G401.6 (cell line): ENCODE measurements around the gene SH2B2.
"Not testable (repeated sequence)": the region's sequence is repeated elsewhere in the genome, so short reads cannot be mapped to it uniquely, and the experiment has no call there.

Source experiments
- FAIRE-seq: peaks from 2 replicates; lab custom pipeline; 2012; peaks lifted over from hg19 to GRCh38; lab: Jason Lieb, UNC

SH2B2 gene

DNA sequence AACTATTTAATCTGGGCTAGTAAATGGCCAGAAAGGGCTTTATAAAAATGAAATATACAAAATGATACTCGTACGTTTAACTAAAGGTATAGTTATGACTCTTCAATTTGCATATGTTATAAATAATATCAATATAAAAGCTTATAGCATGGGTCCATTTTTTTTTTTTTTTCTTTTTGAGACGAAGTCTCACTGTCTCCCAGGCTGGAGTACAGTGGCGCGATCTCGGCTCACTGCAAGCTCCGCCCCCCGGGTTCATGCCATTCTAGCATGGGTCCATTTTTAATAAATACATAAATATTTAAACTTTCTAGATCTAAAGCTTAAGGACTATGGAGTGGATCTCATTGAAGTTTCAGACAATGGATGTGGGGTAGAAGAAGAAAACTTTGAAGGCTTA is 50.3 kb downstream of the SH2B2 start:
- FAIRE-seq, result not testable (repeated sequence)

DNA sequence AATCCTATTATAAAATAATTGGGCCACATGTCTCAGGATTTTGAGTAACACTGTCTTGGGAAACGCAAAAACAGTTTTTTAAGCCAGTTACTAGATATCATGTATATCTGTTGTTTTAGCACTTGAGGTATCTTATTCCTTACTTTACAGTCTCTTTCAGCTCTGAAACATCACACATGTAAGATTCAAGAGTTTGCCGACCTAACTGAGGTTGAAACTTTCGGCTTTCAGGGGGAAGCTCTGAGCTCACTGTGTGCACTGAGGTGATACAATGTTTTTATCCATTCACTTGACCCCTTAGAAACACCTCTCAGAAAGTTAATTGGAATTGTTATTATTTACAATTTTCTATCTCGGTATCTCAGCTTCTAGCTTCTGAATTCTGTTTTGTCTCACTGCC is 50.8 kb downstream of the SH2B2 start:
- FAIRE-seq, result not testable (repeated sequence)

DNA sequence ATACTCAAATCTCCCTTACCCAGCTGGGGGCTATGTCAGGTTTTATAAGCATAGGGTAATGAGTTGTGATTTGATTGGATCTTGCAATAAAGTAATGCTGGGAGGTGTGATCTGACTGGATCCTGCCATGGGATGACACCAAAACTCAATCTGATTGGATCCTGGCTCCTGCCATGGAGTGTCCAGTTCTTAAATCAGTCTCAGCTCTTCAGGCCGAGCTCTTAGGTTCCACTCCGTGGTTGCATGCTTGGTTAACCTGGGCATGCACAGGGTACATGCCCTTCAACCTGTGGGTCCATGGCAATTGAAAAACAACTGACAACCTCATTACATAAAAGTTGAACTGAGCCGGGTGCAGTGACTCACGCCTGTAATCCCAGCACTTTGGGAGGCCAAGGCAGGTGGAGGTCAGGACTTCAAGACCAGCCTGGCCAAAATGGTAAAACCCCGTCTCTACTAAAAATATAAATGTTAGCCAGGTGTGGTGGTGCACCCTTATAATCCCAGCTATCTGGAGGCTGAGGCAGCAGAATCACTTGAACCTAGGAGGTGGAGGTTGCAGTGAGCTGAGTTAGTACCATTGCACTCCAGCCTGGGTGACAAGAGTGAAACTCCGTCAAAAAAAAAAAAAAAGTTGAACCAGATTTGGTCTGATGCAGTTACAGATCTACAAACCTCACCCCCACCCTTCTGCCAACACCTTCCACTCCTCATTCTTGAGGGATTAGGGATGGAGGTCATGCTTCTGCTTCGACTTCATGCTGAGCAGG is 54.1 kb downstream of the SH2B2 start:
- FAIRE-seq, result not testable (repeated sequence)

DNA sequence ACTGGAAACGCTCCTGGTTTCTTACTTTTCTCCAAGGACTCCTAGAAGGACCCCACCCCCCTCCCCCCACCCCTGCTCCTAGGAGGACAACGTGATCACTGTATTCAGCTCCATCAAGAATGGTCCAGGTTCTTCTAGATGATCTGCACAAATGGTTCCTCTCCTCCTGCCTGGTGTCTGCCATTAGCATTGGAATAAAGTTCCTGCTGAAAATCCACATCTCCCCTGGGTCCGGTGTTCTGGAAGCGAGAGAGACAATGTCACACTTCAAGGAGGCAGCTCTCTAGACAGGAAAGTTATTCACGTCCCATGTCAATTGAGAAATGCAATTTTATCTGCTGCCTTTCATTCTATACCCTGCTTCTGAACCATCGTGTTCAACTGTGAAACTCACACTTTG is 60.3 kb downstream of the SH2B2 start:
- not testable (repeated sequence) for FAIRE-seq

DNA sequence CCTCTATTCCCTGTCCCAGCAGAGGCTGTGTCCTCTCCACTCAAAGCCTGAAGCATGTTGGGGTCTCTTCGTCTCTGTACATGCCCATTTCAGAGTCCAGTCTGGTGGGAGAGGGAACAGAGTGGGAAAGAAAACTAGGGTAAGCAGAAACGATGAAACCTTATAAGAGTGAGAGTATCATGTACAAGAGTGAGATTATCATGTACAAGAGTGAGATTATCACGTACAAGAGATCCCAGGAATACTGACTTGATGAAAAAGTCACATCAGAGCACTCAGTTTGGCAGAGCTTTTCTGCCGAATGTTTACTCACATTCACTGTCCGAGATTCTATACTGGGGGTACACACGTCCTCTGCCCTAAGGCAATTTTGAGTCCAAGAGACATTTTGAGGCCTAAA is 69.7 kb downstream of the SH2B2 start, which contains the start of gene SPDYE6:
TSS of gene SPDYE6 (minus strand) at position 101 of the 400 bp plus-strand sequence. CDS start 421 bp downstream, outside the sequence.
- not testable (repeated sequence) for FAIRE-seq

DNA sequence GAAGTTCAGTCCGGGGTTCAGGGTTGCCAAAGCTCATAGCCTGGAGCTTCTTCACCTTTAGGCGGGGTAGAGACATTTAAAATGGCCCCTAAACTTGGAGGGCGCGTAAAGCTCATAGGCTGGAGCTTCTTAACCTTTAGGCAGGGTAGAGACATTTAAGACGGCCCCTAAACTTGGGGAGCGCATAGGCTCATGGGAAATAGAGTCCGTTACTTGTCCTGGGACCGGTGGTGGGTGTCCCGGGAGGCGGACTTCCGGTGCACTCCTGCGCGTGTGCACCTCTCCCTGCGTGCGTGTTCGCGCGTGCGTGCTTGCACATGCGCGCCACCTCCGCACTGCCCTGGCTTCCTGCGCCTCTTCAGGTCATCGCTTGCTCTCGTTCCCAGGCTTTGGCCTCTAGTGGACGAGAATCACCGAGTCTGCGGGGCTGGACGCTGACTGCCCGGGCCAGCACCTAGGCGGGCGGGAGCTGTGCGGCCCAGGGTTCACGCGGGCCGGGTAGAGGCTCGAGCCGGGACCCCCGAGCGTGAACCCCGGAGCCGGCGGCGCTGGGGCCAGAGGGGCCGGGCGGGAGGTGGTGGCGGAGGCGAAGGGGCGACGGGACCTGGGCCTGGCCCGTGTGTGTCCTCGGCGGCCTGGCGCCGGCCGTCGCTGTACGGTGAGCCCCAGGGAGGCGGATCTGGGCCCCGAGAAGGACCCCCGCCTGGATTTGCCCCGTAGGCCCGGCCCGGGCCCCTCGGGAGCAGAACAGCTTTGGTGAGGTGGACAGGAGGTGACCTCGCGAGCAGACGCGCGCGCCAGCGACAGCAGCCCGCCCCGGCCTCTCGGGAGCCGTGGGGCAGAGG is 77.1 kb downstream of the SH2B2 start:
- FAIRE-seq, result peak; percentile 13

DNA sequence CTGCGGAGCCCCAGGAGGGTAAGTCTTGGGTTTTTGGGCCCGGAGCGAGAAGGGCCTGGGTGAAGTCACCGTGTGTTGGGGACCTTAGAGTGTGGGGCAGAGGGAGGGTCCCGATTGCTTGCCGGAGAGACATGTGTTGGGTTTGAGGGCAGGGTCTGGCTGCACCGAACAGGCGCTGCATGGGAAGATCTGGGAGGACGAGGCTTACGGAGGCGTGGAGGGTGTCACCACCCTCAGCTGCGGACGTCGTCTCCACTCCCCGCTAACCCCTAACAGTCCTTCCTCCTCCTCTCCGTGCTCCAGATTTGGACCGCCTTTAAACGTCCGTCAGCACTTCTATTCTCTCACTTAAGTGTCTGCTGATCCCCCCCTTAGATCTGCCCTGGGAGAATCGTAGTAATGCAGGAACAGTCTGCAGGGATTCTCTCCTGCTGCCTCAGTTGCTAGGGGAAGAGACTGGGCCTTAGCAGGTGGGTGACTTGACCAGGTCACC is 77.8 kb downstream of the SH2B2 start:
- FAIRE-seq, result not testable (repeated sequence)

DNA sequence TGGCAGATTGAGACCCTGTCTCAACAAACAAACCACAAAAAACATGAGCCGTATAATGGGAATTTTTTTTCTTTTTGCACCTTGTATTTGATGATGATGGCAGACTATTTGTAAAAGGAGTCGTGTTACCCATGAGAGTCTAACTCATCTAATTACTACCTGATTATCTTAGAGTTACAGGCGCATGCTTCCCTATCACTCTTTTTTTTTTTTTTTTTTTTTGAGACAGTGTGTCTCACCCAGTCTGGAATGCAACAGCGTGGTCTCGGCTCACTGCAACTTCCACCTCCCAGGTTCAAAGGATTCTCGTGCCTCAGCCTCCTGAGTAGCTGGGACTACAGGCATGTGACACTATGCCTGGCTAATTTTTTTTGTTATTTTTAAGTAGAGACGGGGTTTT is 78.7 kb downstream of the SH2B2 start:
- not testable (repeated sequence) for FAIRE-seq

DNA sequence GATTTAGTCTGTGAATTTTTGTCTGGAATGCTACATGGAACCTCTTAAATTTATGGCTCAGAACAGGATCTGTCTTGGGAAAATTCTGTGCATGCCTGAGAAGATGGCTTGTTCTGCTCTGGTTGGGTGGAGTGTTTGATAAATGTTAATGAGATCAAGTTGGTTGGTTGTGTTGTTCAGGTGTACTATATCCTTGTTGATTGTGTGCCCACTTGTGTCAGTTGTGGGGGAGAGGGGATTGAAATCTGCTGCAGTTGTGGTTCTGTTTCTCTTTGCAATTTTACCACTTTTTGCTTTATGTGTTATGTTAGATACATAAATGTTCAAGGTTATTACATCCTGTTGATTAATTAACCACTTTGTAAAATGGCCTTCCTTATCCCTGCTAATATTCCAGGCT is 83.4 kb downstream of the SH2B2 start:
- FAIRE-seq, result not testable (repeated sequence)
